GM19395 (cell line): Measurements from ENCODE around the gene TFE3.

Source experiments
- ATAC-seq: cut with Tn5 transposase; IDR thresholded peaks from one replicate; pipeline ENCODE4 v1.9.1; 2021; ENCODE audit warnings: mild to moderate bottlenecking, moderate library complexity; ENCODE audit not compliant: unreplicated experiment

The TFE3 gene, protein sequence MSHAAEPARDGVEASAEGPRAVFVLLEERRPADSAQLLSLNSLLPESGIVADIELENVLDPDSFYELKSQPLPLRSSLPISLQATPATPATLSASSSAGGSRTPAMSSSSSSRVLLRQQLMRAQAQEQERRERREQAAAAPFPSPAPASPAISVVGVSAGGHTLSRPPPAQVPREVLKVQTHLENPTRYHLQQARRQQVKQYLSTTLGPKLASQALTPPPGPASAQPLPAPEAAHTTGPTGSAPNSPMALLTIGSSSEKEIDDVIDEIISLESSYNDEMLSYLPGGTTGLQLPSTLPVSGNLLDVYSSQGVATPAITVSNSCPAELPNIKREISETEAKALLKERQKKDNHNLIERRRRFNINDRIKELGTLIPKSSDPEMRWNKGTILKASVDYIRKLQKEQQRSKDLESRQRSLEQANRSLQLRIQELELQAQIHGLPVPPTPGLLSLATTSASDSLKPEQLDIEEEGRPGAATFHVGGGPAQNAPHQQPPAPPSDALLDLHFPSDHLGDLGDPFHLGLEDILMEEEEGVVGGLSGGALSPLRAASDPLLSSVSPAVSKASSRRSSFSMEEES

GRCh38 chrX:49043220-49043986 lies at the start of gene TFE3:
Gene TFE3, minus strand, starts transcription at chrX:49043357. Its CDS starts 131 bp downstream, at chrX:49043226.
- peak; percentile 87 for ATAC-seq

GRCh38 chrX:49089553-49089952 lies 46.4 kb upstream of the TFE3 start:
- ATAC-seq = no peak

DNA sequence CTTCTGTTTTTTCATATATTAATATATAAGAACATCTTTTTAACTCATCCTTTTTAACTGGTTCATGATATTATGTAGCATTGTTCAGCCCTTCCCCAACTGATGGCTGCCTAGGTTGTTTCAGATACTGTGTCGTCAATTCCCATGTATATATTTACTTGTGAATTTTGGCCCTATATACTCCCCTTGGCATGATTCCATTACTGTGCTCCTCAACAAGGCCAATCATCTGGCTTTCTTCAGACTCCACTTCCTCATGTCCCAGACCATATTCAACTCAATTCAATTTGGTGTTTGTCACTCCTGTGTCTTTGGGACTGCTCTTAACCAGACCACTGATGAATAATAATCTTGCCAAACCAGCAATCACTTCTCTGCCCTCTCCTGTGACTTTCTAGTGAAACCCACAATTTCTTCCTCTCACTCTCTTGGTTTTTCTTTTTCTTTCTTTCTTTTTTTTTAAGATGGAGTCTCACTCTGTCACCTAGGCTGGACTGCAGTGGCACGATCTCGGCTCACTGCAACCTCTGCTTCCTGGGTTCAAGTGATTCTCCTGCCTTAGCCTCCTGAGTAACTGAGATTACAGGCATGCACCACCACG lies 39.2 kb upstream of the TFE3 start:
- ATAC-seq = no peak

DNA sequence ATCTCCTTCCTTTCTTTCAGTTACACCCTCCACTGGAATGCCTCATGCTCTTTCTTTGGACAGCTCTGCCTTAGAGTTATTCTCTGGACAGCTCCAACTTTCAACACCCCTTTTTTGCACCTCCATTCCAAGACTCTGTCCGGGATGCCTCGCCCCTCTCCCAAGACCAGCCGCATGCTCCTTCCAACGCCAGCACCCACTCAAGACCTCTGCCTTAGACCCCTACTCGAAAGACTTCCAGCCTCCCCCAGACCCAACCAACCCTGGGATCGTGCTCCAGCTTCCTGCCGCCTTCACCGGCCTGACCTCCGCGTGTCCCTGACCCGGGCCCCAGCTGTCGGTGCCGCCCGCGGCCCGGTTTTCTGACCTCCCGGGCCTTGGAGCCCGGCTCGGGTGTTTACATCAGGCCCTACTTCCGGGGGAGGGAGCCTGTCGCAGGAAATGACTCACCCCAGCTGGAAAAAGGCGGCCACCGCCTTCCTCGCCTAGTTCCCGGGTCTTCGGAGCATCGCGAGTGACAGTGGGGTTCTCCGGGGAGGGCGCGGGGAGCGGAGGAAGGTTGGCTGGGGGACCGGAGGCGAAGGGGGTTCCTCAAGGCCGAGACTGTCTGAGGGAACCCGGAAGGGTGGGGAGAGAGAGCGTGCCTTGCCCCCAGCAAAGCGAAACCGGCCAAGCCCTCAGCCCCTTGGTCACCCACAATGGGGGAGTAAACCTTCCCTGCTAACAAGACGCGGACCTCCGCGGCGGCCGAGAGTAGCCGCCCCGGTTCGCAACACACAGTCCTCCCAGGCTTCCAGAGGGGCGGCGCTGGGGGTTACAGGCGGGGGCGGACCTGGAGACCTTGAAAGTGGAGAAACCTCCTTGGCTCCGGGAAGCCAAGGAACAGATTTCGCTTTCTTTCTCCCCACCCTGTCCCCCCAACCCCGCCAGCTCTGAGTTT lies 36.6 kb upstream of the TFE3 start, which contains the start of gene WDR45:
TSS of gene WDR45 (minus strand) at position 399 of the 940 bp plus-strand sequence. CDS start 1,792 bp downstream, outside the sequence.
- ATAC-seq = peak; percentile 78

GRCh38 chrX:49077941-49078340 lies 34.8 kb upstream of the TFE3 start:
- ATAC-seq = no peak

- ATAC-seq = no peak
Observed at GRCh38 chrX:49075347-49075746, 32.2 kb upstream of the TFE3 start.

GRCh38 chrX:49073601-49074575 lies 30.7 kb upstream of the TFE3 start, which contains the start of gene PRAF2:
Gene PRAF2, minus strand, starts transcription at chrX:49074002. Its CDS starts 15 bp downstream, at chrX:49073987.
- peak; percentile 86 for ATAC-seq

DNA sequence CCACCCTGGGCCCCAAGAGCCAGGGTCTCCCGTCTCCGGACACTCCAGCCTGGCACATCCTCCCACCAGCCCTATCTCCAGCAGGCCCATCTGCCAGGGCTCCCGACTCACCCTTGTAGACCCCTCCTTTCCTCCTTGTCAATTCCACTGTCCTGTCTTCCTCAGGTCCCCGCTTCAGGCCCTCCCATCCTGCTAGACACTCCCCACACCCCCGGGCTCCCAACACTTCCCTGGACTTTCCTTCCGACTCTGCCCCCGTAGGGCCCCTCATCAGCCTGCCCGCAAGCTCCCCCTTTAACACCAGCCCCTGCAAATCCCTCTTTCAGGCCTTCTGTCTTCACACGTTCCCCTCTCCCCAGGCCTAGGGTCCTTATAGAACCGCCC lies 29.5 kb upstream of the TFE3 start:
- no peak for ATAC-seq

DNA sequence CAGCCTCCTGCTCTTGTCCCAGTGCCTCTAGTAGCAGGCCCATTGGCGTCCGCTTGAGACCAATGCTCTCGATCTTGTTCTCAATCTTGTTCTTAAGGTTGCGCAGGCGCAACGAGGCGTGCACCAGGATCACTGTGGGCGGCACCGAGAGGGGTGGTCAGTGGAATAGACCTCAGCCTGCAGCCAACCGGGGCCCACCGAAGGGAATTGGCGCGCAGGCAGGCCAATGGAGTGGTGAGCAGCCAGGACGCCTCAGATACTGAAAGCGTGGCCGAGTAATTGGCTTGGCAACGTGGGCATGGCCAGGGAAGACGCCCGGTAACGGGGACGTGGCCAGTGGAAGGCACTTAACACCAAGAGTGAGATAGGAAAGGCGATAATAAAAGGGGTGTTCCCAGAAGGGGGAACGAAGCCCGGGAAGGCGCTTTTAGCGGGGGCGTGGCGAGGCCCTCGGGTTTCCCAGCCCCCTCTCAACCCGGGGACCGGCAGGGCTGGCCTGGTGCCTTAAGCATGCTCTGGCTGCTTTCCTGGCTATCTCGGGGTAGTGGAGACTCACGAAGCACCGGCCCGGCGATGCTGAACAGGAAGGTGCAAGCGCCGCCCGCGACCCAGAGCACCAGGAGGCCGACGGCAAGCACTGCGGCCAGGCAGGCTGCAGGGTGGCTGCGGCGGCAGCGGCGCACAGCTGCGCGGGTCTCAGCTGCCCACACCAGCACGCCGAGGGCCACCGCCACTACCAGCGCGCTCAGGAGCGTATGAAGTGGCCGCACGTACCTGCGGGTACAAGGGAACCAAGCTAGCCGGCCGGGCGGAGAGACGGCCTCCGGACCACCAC lies 28.9 kb upstream of the TFE3 start:
- no peak for ATAC-seq

DNA sequence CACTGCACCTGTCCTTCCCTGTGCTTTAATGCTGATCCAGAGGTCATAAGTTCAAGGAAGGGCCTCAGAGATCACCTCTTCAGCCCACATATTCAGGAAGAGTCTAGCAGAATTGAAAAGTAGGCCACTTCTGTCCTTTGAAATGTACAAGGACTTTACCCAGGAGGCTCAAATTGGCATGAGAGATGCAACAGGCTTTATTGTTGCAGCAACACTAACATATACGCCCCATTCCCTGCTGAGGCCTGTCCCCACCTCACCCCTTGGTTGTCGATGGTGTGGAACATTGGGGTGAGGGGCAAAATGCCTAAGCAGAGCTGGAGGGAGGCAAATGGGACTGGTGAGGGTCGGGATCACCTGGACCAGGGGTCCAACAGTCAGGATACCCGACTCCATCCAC lies 27.8 kb upstream of the TFE3 start:
- ATAC-seq = no peak

DNA sequence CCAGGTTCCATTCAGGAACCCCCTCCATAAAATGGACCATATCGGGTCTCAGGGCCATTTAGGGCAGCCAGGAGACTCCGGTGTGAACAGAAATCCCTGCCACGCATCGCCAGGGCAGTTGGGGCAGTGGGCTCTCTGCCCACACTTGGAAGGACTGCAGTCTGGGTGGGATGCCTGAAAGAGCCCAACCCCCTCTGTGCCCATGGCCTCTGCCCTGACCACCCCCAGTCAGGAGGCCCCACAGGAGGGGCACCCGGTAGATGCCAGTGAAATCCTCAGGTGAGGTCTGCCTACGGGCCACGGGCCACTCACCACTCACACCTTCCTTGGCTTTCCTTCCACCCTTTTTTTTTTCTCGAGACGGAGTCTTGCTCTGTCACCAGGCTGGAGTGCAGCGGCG lies 25.9 kb upstream of the TFE3 start:
- no peak for ATAC-seq

DNA sequence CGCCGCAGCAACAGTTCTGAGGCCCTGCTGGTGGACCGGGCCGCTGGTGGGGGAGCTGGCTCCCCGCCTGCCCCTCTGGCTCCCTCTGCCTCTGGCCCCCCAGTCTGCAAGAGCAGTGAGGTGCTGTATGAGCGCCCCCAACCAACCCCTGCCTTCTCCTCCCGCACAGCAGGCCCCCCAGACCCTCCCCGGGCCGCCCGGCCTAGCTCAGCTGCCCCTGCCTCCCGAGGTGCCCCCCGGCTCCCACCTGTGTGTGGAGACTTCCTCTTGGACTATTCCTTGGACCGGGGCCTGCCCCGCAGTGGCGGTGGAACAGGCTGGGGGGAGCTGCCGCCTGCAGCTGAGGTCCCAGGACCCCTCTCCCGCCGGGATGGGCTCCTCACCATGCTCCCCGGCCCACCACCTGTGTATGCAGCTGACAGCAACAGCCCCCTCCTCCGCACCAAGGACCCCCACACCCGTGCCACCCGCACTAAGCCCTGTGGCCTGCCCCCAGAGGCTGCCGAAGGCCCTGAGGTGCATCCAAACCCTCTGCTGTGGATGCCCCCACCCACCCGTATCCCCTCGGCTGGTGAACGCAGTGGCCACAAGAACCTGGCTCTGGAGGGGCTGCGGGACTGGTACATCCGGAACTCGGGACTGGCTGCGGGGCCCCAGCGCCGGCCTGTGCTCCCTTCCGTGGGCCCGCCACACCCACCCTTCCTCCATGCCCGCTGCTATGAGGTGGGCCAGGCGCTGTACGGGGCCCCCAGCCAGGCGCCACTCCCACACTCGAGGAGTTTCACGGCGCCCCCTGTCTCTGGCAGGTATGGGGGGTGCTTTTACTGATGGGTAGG lies 24.3 kb upstream of the TFE3 start:
- no peak for ATAC-seq

DNA sequence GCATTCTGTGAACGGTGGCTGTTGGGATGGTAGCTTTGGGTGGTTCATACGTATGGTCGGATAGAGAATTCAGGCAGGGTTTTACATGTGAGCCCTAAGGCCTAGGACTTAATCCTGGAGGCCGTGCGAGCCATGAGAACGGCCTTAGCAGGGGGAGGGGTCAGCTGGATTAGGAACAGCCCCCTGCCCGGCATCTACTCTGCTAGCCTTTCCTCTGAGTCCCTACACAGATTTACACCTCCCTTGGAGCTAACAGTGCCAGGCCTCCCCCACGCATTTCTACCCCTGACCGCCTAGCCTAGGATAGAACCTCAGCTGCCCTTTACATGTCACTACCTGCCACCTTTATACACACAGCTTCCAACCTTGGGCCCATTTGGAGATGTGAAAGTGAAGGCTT lies 23.5 kb upstream of the TFE3 start:
- no peak for ATAC-seq

GRCh38 chrX:49066278-49066677 lies 23.1 kb upstream of the TFE3 start:
- no peak for ATAC-seq

GRCh38 chrX:49064735-49065134 lies 21.6 kb upstream of the TFE3 start:
- no peak for ATAC-seq

GRCh38 chrX:49064303-49064702 lies 21.1 kb upstream of the TFE3 start:
- no peak for ATAC-seq

DNA sequence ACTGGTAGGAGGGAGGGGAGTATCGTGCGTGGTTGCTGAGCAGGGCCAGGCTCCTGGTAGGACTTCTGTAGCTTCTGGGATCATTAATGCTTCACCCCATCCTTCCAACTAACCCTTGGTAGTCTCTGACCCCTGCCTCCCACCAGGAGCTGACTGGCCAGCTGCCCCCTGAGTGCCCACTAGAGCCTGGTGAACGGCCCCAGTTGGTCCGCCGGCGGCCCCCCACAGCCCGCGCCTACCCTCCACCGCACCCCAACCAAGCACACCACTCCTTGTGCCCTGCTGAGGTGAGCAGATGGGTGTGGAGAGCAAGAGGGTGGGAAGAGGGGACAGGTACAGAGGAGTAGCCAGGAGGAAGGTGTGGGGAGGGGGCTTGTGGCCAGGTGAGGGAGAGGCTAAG lies 20.6 kb upstream of the TFE3 start:
- ATAC-seq = no peak
